ENCODE results near the gene IL1A. TPM values are rescaled to one million over a fixed set of nuclear protein-coding genes. Genes with fewer than 3 reads are reported as not detected.

IL1A gene
- total RNA-seq, 1 donor from 2014 or later, result not detected

GRCh38 chr2:112795774-112796173 lies 11.5 kb upstream of the IL1A start:
- intact Hi-C loops (cut with DNase I), result no loop called here
- DNase-seq (no peak), ATAC-seq (ENCODE audit: poor library complexity) (no peak)

GRCh38 chr2:112794841-112795240 lies 10.5 kb upstream of the IL1A start:
- intact Hi-C loops (cut with DNase I), result no loop called here
- ATAC-seq (ENCODE audit: poor library complexity), result no peak
- DNase-seq, result no peak

- DNase-seq (peak; percentile 53), ATAC-seq (ENCODE audit: poor library complexity) (peak; percentile 74)
- intact Hi-C loops (cut with DNase I), result no loop called here
Observed at GRCh38 chr2:112794131-112794733, 9.9 kb upstream of the IL1A start.

GRCh38 chr2:112793449-112793978 lies 9.2 kb upstream of the IL1A start:
- intact Hi-C loops (cut with DNase I), result no loop called here
- DNase-seq (no peak), ATAC-seq (ENCODE audit: poor library complexity) (peak; percentile 63)

- intact Hi-C loops (cut with DNase I), result no loop called here
- ATAC-seq (ENCODE audit: poor library complexity), result no peak
Observed at GRCh38 chr2:112792419-112792818, 8.1 kb upstream of the IL1A start.

GRCh38 chr2:112791693-112792230 lies 7.5 kb upstream of the IL1A start:
- DNase-seq, result no peak
- intact Hi-C loops (cut with DNase I), result no loop called here
- ATAC-seq (ENCODE audit: poor library complexity), result no peak

More at GRCh38 chr2:112792419-112792818, 8.1 kb upstream of the IL1A start:
- no peak for DNase-seq

- DNase-seq (no peak), ATAC-seq (ENCODE audit: poor library complexity) (no peak)
- intact Hi-C loops (cut with DNase I), result no loop called here
Observed at GRCh38 chr2:112791019-112791418, 6.7 kb upstream of the IL1A start.

- ATAC-seq (ENCODE audit: poor library complexity), result no peak
- DNase-seq, result no peak
- intact Hi-C loops (cut with DNase I), result no loop called here
Observed at GRCh38 chr2:112790305-112790704, 6.0 kb upstream of the IL1A start.

GRCh38 chr2:112789186-112789585 lies 4.9 kb upstream of the IL1A start:
- no peak for ATAC-seq (ENCODE audit: poor library complexity)
- DNase-seq, result no peak
- intact Hi-C loops (cut with DNase I), result no loop called here

GRCh38 chr2:112788653-112789052 lies 4.4 kb upstream of the IL1A start:
- DNase-seq (no peak), ATAC-seq (ENCODE audit: poor library complexity) (no peak)
- intact Hi-C loops (cut with DNase I), result no loop called here

GRCh38 chr2:112787729-112788393 lies 3.6 kb upstream of the IL1A start:
- no peak for DNase-seq
- no peak for ATAC-seq (ENCODE audit: poor library complexity)
- intact Hi-C loops (cut with DNase I), result no loop called here

- DNase-seq (no peak), ATAC-seq (ENCODE audit: poor library complexity) (no peak)
- intact Hi-C loops (cut with DNase I), result no loop called here
Observed at GRCh38 chr2:112787294-112787693, 3.0 kb upstream of the IL1A start.

- DNase-seq (no peak), ATAC-seq (ENCODE audit: poor library complexity) (no peak)
- intact Hi-C loops (cut with DNase I), result no loop called here
Observed at GRCh38 chr2:112783187-112783714, 1.0 kb downstream of the IL1A start.

- ATAC-seq (ENCODE audit: poor library complexity), result no peak
- intact Hi-C loops (cut with DNase I), result no loop called here
- DNase-seq, result no peak
Observed at GRCh38 chr2:112782234-112782799, 2.0 kb downstream of the IL1A start.

GRCh38 chr2:112779598-112779997 lies 4.7 kb downstream of the IL1A start:
- no peak for DNase-seq
- intact Hi-C loops (cut with DNase I), result no loop called here
- ATAC-seq (ENCODE audit: poor library complexity), result no peak

- no peak for DNase-seq
- no peak for ATAC-seq (ENCODE audit: poor library complexity)
- intact Hi-C loops (cut with DNase I), result no loop called here
Observed at GRCh38 chr2:112777036-112777435, 7.3 kb downstream of the IL1A start.

GRCh38 chr2:112776113-112776512 lies 8.2 kb downstream of the IL1A start:
- no peak for DNase-seq
- intact Hi-C loops (cut with DNase I), result no loop called here
- no peak for ATAC-seq (ENCODE audit: poor library complexity)

GRCh38 chr2:112774536-112775285 lies 9.6 kb downstream of the IL1A start:
- DNase-seq, result no peak
- ATAC-seq (ENCODE audit: poor library complexity), result no peak
- intact Hi-C loops (cut with DNase I), result no loop called here

GRCh38 chr2:112773556-112773955 lies 10.7 kb downstream of the IL1A start:
- DNase-seq (no peak), ATAC-seq (ENCODE audit: poor library complexity) (no peak)
- intact Hi-C loops (cut with DNase I), result no loop called here

Measured in Right ventricle myocardium superior (tissue), 1 donor.